Tibial nerve (tissue), 4 donors: ENCODE results near the gene MPZ. TPM values are rescaled to one million over a fixed set of nuclear protein-coding genes. Genes with fewer than 3 reads are reported as not detected.
"Not testable (repeated sequence)": the region's sequence is repeated elsewhere in the genome, so short reads cannot be mapped to it uniquely, and the experiment has no call there.

Experiments
- DNase-seq, 2 donors: peaks; one replicate each; pipeline ENCODE4 v3.0.0-alpha.2; 2019; ENCODE audit warnings: low spot score in 2 of 2
- H3K27ac ChIP-seq, 4 donors: fragments of 200-600 bp; sonication (generic) in 3 of 4; one replicate each; pipeline ENCODE4 v1.5.1; 2017 to 2019; ENCODE audit warnings: mild to moderate bottlenecking in 1 of 4
- H3K27me3 ChIP-seq, 2 donors: fragments of 200-600 bp; sonication (generic) in 1 of 2; one replicate each; pipeline versions ENCODE4 v1.5.1 to v1.6.0; 2017 to 2019
- H3K36me3 ChIP-seq, 3 donors: fragments of 200-600 bp; sonication (generic); one replicate each; pipeline ENCODE4 v1.5.1; 2018 to 2019
- H3K4me1 ChIP-seq, 4 donors: fragments of 200-600 bp; sonication (generic) in 3 of 4; one replicate each; pipeline ENCODE4 v1.5.1; 2017 to 2019
- H3K4me3 ChIP-seq, 4 donors: fragments of 200-600 bp; sonication (generic) in 3 of 4; one replicate each; pipeline ENCODE4 v1.5.1; 2017 to 2019; ENCODE audit warnings: mild to moderate bottlenecking in 1 of 4, moderate library complexity in 1 of 4
- H3K9me3 ChIP-seq, 4 donors: fragments of 200-600 bp; sonication (generic) in 3 of 4; one replicate each; pipeline ENCODE4 v1.5.1; 2017 to 2019
- CTCF ChIP-seq, 5 experiments: fragments of 200-600 bp in 3 of 5; fragments of 450-650 bp in 2 of 5; sonication (generic) in 3 of 5; IDR thresholded peaks; one replicate each; pipeline ENCODE4 v1.5.1; 2016 to 2019; ENCODE audit warnings: antibody characterized with exemption in 5 of 5, mild to moderate bottlenecking in 3 of 5, moderate library complexity in 2 of 5
- EP300 ChIP-seq, 2 donors: sonication (generic); formaldehyde crosslinking; IDR thresholded peaks; one replicate each; pipeline ENCODE4 v1.6.1; 2017; ENCODE audit warnings: antibody characterized with exemption in 2 of 2, mild to moderate bottlenecking in 1 of 2
- POLR2A ChIP-seq, 2 donors: fragments of 450-650 bp; IDR thresholded peaks; one replicate each; pipeline ENCODE4 v1.6.1; 2017; ENCODE audit warnings: antibody characterized with exemption in 2 of 2, mild to moderate bottlenecking in 2 of 2, moderate library complexity in 2 of 2
- WGBS, 2 donors: methylation state at CpG; one replicate each; pipeline ENCODE4 v1.1.5; 2018; 5-methylcytosine and 5-hydroxymethylcytosine counted together
- total RNA-seq, 4 donors: library from RNA; depleted of rRNA; stranded (reverse); fragments of >200 nt; gene quantifications; one replicate each; pipeline ENCODE4 v1.1.0, GENCODE V29; 2016

MPZ gene
- total RNA-seq, 4 donors from 2014 or later, result 570 to 1,776 (median 1,657) TPM

- no peaks in the 10 kb centered on the region for H3K9me3 ChIP-seq
- no peak for TF ChIP-seq CTCF (IDR thresholded peaks at IDR 0.05)
- WGBS, 2 donors, result 82 to 97% methylated on average over 4 of the region's 4 CpGs
- peaks cover 0 to 8% (median 0%) of the 10 kb centered on the region in 4 donors for H3K4me1 ChIP-seq
- H3K4me3 ChIP-seq, result no peak overlapping the region
- peaks cover 0 to 66% (median 0%) of the 10 kb centered on the region in 3 donors for H3K36me3 ChIP-seq
- peak overlapping the region in 1 of 4 donors; percentile 3 for H3K27ac ChIP-seq
- H3K27me3 ChIP-seq, result no peaks in the 10 kb centered on the region
- DNase-seq, result no peak
These were observed 14.3 kb upstream of the MPZ start for GRCh38 chr1:161324020-161324419.

GRCh38 chr1:161315841-161316674, 6.3 kb upstream of the MPZ start:
- not testable (repeated sequence) for H3K9me3 ChIP-seq, H3K27me3 ChIP-seq, H3K27ac ChIP-seq, H3K4me3 ChIP-seq, DNase-seq
- H3K4me1 ChIP-seq, result peaks cover 0 to 50% (median 8%) of the 10 kb centered on the region in 4 donors
- peaks cover 0 to 13% (median 0%) of the 10 kb centered on the region in 3 donors for H3K36me3 ChIP-seq
- 69 to 76% methylated on average over 17 of the region's 17 CpGs for WGBS, 2 donors

GRCh38 chr1:161314201-161314981, 4.6 kb upstream of the MPZ start, which contains the start of gene SDHC:
SDHC (plus strand) TSS chr1:161314381; CDS start chr1:161314406, 25 bp downstream.
- DNase-seq, result peak; percentile 75 to 81
- WGBS, 2 donors, result 0 to 1% methylated on average over 43 to 44 of the region's 45 CpGs
- Histone ChIP-seq H3K36me3 (peaks cover 0 to 8% (median 0%) of the 10 kb centered on the region in 3 donors), H3K27me3 (no peaks in the 10 kb centered on the region), H3K4me3 (peak within 1 kb of the TSS; percentile 76 to 97 (median 83)), H3K27ac (peak within 1 kb of the TSS; percentile 88 to 98 (median 90)), H3K4me1 (peaks cover 0 to 57% (median 8%) of the 10 kb centered on the region in 4 donors), H3K9me3 (no peaks in the 10 kb centered on the region)
- peak in 1 of 5 experiments; percentile 30 for TF ChIP-seq CTCF (IDR thresholded peaks at IDR 0.05)
- TF ChIP-seq EP300 (IDR thresholded peaks at IDR 0.05), result peak; percentile 92 to 97
- TF ChIP-seq POLR2A (IDR thresholded peaks at IDR 0.05), result peak; percentile 73 to 82

- 25 to 26% methylated on average over 28 of the region's 28 CpGs for WGBS, 2 donors
- H3K27ac ChIP-seq, result peak overlapping the region; percentile 88 to 98 (median 90)
- peaks cover 0 to 57% (median 8%) of the 10 kb centered on the region in 4 donors for H3K4me1 ChIP-seq
- no peaks in the 10 kb centered on the region for H3K9me3 ChIP-seq
- no peak for TF ChIP-seq EP300 (IDR thresholded peaks at IDR 0.05)
- no peak for TF ChIP-seq CTCF (IDR thresholded peaks at IDR 0.05)
- TF ChIP-seq POLR2A (IDR thresholded peaks at IDR 0.05), result no peak
- no peaks in the 10 kb centered on the region for H3K27me3 ChIP-seq
- no peak for DNase-seq
- H3K4me3 ChIP-seq, result peak overlapping the region; percentile 76 to 97 (median 83)
- H3K36me3 ChIP-seq, result peaks cover 0 to 1% (median 0%) of the 10 kb centered on the region in 3 donors
These were observed 3.9 kb upstream of the MPZ start for GRCh38 chr1:161313554-161314200.

GRCh38 chr1:161311595-161312181, 1.9 kb upstream of the MPZ start:
- H3K9me3 ChIP-seq, result no peaks in the 10 kb centered on the region
- 71 to 73% methylated on average over 4 of the region's 4 CpGs for WGBS, 2 donors

More at GRCh38 chr1:161311595-161312181, 1.9 kb upstream of the MPZ start:
- Histone ChIP-seq H3K27me3 (no peaks in the 10 kb centered on the region), H3K4me3 (no peak overlapping the region), H3K27ac (peak overlapping the region; percentile 43 to 98 (median 88)), H3K4me1 (peaks cover 0 to 64% (median 10%) of the 10 kb centered on the region in 4 donors), H3K36me3 (no peaks in the 10 kb centered on the region)
- DNase-seq, result no peak
- TF ChIP-seq POLR2A (IDR thresholded peaks at IDR 0.05), result no peak
- TF ChIP-seq EP300 (IDR thresholded peaks at IDR 0.05), result no peak
- TF ChIP-seq CTCF (IDR thresholded peaks at IDR 0.05), result no peak
